HuH-7.5 (cell line): ENCODE data around the gene SIGMAR1.
"Not testable (repeated sequence)": the region's sequence is repeated elsewhere in the genome, so short reads cannot be mapped to it uniquely, and the experiment has no call there.

Experiments used
- DNase-seq: peaks from one replicate; pipeline ENCODE4 v3.0.0; 2011; ENCODE audit warnings: low spot score

SIGMAR1 gene

DNA sequence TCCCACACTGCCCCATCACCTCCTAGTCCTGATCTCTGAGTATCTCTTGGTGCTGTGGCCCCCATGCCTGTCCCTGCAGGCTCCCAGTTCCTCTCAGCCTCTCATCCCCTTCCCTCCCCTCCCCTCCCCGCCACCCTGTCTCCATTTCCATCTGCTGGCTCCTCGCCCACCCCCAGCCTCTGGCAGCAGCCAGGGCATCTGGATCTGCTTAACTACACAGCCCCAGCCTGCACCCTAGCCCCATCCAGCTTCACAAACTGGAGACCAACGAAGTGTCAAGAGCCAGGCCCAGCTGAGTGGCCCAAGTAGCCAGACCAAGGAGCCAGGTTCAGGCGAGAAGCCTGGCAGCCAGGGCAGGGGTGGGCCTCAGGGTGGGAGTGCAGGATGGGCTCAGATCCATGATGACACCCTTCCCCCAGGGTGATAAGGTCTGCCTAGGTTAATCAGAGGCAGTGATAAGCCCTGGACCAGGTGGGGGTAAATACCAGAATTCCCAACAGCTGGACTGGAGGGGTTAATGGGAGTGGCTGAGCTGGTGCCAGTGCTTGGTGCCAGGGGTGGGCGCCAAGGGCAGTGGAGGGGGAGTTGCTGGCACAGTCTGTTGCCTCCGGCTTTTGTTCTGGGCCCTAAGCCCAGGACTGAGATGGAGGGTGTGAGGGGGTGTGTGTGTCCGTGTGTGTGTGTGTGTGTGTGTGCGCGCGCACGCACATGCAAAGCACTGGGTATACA, 16.9 kb upstream of the SIGMAR1 start:
- no peak for DNase-seq

DNA sequence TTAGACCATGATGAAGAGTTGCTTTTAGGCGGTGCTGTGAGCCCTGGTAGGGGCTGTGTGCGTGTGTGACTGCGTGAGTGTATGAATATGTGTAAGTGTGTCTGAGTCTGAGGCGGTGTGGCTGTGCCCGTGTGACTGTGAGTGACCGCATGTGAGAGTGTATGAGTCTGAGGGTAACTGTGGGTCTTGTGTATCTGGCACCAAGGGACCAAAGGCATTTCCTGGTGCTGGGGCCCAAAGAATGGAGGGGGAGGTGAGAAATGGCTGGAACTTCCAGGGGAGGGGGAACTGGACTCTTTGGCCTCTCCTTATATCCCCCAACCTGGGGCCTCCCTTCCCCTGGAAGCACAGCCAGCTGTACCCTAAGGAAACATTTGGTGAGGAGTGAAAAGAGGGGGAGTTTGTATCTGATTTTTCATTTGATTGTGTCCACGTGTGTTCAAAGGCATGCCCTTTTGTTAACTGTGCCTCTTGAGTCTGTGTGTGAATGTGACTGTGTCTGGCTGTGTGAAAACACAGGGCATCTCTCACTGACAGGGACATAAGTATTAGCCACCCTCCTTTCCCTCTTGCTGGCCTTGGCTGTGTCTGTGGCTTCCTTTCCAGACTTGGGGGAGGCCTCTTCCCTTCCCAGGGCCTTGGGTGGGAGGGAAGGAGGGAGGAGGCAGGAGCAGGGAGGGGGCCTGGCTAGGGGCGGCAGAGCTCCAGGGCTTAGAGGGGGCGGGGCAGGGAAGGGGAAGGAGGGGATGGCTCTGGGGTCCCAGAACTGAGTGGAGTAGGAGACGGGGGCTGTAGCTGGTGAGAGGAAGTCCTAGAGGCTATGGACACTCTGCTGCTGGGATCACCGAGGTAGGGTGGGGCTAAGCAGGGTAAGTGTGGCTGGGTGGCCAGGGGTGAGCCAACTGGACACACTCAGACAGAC, 15.8 kb upstream of the SIGMAR1 start:
- no peak for DNase-seq

DNA sequence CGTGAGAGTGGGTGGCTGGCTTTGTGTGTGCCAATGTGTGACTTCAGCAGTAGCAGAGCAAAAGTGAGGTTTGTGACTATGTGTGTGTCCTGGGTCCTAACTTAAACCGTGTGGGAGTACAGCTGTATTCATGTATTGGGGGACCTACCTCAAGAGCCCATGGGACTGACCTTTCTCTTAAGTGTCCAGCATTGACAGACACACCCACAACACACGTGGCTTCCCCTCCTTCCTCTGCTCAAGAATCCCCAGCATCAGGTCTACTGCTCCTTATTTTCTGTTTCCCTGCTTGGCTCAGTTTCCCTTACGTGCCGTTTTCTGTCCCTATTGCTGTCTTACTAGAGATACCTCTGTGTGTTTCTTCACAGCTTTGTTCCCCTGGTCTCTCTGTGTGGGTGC, 15.0 kb upstream of the SIGMAR1 start:
- no peak for DNase-seq

DNA sequence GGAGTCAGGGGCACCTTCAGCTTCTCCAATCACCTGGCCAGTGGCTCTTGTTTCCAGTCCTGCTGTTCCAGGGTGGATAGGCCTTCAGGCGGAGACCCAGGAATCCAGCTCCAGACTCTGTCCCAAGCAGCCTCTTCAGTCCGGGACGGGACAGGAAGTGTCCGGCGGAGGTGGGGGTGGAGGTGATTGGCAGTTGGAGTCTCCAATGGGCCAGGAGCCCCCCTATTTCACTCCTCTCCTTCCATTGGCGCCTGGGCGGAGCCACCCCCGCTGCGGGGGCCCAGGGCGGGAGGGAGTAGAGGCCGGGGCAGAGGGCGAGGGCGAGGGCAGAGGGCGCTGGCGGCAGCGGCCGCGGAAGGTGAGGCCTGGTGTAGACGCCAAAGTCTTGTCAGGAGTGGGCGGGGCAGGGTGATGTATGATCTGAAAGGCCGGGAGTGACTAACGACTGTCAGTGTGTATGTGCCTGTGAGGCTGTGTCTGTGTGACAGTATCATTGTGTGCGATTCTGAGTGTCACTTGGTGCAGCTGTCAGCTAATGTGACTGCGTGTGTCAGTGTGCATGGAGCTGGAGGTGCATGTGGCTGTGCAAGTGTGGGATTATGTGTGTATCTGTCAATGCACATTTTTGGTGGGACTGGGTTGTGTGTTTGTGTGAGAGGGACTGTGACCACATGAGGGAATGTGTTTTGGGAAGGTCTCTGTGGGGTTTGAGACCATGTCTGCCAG, 14.5 kb upstream of the SIGMAR1 start, which contains the start of gene IL11RA:
Gene IL11RA (plus strand): TSS at position 310 of the 726 bp plus-strand sequence. CDS start 3,033 bp downstream, outside the sequence.
- DNase-seq: peak; percentile 84

DNA sequence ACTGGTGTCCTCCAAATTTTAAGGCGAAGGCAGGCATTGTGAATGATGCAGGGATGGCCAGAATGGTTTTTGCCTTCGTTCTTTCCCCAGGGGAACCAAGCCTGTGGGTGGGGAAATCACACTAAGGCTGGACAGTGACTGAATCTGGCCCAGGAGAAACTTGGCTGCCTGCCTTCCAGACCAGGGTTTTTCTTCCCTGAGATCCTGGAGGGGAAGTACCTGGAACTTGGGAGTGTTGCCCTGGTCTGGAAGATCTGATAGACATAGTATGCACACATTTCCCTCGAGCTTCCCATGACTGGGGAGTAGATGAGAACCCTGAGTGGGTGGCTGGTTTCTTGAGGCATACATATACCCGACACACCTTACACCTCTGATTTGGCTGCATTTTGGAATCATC, 13.7 kb upstream of the SIGMAR1 start:
- DNase-seq: no peak

DNA sequence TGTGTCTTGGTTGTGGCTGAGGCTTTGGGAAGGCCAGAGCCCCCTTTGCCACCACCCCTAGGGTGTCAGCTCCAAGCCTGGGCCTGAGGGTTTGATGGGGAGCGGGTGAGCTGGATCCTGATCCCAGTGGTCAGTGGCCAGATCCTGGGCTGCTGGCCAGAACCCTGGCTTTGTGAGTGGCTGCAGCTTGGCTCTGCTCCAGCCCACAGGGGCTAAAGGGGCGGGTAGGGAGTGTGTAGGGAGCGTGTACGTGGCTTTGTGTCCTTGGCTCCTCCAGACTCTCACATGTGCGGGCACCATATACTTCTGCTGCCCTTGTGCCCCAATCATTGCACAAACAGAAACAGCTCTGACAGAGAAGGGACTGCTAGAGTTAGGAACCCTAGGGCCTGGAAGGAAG, 13.2 kb upstream of the SIGMAR1 start:
- DNase-seq: no peak

DNA sequence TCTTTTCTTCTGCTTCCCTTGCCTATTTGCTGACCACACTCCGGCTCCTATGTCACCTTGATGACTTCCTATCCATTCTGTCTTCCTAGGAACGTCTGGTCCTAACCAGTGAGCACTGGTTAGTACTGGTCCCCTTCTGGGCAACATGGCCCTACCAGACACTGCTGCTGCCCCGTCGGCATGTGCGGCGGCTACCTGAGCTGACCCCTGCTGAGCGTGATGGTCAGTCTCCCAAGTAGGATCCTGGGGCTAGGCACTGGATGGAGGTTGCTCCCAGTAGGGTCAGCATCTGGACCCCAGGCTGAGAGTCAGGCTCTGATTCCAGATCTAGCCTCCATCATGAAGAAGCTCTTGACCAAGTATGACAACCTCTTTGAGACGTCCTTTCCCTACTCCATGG, 11.1 kb upstream of the SIGMAR1 start:
- DNase-seq: no peak

DNA sequence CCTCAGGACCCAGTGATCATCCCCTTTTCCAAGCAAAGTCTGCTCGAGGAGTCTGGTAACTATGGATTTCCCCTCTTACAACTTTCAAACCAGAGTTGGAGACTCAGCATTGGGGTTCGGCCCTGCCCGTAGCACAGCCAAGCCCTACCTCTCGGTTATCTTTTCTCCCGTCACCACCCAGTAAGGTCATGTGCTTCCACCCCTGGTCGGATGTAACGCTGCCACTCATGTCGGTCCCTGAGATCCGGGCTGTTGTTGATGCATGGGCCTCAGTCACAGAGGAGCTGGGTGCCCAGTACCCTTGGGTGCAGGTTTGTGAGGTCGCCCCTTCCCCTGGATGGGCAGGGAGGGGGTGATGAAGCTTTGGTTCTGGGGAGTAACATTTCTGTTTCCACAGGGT, 10.1 kb upstream of the SIGMAR1 start:
- no peak for DNase-seq

DNA sequence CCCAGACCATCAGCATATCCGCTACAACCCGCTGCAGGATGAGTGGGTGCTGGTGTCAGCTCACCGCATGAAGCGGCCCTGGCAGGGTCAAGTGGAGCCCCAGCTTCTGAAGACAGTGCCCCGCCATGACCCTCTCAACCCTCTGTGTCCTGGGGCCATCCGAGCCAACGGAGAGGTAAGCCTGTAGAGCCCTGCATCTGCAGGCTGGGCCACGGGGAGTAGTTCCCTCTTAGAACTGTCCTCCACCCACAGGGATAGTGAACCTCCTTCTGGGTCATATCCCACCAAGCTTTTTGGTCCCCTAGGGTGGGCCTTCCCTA, 9.5 kb upstream of the SIGMAR1 start:
- no peak for DNase-seq

DNA sequence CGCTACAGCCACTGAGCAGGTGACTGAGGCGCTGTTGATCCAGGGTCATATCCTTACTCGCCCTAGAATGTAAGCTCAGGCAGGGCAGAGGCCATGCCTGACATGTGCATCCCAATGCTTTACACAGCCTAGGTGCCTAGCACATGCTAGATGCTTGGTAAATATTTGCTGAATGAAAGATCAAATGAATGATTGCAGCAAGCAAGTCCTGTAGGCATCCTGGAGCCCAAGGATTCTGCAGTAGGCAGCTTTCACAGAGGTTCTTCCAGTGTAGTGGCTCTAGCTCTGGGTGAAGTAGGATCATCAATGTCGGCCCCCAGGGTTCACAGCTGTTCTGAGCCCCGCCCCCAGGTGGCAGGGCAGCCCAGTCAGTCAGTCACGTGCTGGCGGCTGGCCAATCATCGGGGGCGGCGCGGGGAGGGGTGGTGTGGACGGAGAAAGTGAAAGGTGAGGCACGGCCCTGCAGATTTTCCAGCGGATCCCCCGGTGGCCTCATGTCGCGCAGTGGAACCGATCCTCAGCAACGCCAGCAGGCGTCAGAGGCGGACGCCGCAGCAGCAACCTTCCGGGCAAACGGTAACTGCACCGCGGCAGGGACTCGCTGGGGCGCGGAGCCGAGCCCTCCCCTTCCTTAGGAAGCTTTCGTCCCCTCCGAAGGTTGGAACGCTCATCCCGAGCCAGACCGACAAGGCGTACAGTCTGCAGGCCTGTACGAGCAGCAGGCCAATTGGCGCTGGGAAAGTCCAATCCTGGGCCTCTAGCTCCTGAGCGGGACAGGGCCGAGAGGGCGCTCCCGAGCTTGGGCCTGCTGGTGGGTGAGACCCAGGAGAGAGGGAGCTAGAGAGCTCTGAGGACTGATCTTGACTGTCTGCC, 8.9 kb upstream of the SIGMAR1 start, which contains the start of gene GALT:
Gene GALT (plus strand): TSS at position 465 of the 873 bp plus-strand sequence. CDS start 30 bp downstream, at position 495.
- DNase-seq: peak; percentile 84

DNA sequence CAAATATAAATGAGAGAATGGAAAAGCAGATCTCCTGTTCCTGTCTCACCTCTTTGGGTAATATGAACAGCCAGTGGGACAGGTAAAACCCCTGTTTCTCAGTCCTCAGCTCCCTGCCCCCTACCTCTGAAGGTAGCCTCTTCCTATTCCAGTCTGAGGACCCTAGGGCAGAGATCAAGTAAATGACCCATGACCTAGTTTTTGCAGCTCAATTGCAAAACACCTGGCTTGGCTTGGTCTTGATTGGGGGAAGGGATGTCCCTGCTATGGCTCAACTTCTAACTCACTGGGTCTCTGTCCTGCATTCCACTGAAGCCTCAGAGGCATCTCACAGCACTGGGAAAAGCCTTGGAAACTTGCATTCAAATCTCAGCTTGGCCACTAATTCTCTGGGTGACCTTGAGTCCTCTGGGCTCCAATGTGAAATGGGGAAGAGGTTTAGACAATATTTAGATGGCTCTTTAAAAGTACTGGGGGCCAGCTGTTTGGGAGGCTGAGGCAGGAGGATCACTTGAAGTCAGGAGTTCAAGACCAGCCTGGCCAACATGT, 7.3 kb upstream of the SIGMAR1 start:
- no peak for DNase-seq

DNA sequence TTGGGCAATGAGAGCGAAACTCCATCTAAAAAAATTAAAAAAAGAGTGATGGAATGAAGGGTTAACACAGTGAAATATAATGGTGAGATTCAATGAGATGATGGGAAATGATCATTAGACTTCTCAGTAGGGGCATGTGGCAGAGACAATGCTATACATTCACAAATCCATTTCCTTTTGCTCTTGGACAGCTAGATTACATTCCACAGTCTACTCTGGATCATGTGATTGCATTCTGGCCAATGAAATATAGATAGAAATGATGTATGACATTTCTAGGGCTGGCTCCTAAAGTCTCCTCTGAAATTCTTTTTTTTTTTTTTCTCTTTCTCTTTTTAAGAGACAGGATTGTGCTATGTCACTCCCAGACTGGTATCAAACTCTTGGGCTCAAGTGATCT, 5.1 kb upstream of the SIGMAR1 start:
- no peak for DNase-seq

DNA sequence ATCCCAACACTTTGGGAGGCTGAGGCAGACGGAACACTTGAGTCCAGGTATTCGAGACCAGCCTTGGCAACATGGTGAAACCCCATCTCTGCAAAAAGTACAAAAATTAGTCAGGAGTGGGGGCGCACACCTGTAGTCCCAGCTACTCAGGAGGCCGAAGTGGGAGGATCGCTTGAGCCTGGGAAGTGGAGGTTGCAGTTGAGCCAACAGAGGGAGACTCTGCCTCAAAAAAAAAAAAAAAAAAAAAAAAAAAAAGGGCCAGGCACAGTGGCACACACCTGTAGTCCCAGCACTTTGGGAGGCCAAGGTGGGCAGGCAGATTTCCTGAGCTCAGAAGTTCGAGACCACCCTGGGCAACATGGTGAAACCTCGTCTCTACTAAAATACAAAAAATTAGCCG, 1.7 kb upstream of the SIGMAR1 start:
- not testable (repeated sequence) for DNase-seq

DNA sequence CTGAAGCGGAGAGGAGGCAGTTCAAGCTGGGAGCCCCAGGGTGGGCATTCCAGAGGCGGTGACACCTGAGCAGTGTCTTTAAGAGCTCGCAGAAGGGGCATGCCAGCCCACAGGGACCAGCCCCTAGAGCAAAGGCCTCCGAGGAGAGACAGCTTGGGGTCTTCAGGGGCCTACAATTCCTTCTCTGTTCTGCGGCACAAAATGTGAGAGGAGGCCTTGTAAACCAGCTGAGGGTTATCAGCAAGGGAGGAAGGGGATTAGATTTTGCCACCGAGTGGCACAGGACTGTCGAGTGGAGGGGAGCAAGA, 505 bp upstream of the SIGMAR1 start:
- DNase-seq: no peak

DNA sequence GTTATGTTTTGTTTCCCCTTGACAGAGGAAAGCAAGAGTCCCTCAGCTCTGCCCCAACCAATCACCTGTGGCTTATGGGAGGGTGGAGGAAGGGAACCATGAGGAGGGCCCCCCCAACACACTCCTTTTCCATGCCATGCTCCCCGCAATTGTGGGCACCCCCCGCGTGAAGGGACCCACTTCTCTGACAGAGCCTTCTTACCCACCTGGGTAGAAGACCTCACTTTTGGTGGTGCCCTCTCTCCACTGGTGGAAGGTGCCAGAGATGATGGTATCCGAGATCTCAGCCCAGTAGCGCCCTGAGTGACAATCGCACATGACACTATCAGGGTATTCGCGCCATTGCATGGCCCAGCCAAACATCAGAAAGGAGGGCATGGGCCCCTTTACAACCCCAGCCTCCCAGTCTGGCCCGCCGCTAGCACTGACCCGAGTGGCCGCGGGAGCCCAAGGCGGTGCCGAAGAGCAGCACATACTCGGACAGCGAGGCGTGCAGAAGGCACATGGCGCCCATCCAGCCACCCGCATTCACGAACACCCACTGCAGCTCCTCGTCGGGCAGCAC, 714 bp downstream of the SIGMAR1 start:
- no peak for DNase-seq

DNA sequence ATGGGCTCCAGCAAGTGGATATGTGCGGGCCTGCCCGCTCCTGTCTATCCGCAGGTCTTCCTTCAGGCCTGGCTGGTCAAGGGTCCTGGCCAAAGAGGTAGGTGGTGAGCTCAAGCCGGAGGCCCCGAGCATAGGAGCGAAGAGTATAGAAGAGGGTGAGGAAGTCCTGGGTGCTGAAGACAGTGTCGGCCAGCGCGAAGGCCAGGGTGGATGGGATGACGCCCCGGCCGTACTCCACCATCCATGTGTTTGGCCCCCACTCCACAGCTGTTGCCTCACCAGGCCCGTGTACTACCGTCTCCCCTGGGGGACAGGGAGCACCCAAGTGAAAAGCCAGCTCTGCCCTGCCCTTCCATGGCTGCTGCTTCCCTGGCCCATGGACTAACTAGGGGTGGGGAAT, 2.0 kb downstream of the SIGMAR1 start:
- DNase-seq: no peak

DNA sequence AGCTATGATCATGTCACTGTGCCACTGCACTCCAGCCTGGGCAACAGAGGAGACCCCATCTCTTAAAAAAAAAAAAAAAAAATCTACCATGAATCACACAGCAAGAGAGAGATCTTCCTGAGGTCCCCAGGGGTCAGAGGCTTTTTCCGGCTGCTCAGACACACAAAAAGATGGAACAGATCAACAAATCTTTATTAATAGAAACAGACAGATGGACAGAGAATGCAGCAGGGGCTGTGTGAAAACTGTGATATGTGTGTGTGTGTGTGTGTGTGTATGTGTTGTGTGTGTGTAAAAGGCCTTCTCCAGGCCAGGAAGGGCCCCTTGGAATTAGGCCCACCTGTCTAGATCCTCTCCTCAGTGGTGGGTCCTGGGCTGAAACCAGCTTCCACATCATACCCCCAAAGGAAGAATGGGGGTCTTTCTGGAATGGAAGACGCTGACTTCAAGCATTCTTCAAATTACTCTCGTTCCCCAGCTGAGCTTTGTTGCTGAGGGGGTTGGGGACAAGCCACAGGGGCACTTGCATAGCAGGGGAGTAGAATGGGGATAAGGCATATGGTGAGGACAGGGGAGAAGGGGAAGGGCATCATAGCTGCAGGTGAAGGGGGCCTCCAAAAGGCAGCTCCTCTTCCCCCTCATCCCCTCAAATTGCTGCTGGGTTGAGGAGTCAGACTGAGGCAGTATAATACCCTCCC, 2.9 kb downstream of the SIGMAR1 start:
- DNase-seq: no peak

DNA sequence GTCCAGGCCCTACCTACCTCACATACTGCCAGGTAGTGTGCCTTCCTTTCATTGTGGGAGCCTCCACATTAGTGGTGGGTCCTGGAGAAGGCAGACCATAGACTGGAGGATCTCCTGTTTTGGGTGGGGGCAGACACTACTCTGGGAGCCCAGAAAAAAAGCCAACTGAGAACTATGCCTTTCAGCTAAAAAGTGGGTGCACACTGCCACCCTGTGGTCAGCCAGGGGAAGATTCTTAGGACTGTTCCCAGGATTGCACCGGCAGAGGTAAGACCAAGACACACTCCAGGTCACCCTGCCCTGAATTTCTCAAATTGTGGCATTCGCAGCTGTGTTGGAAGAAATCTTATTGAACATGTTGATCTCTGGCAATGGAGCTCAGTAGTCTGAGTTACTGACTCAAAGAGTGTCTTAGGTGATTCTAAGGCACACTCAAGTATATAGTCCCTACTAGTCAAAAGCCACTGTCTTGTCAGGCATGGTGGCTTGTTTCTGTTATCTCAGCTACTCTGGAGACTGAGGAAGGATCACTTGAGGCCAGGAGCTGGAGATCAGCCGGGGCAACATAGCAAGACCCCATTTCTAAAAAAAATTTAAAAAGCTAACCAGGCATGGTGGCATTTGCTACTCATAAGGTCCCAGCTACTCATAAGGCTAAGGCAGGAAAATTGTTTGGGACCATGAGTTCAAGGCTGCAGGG, 3.6 kb downstream of the SIGMAR1 start:
- DNase-seq: peak; percentile 65

DNA sequence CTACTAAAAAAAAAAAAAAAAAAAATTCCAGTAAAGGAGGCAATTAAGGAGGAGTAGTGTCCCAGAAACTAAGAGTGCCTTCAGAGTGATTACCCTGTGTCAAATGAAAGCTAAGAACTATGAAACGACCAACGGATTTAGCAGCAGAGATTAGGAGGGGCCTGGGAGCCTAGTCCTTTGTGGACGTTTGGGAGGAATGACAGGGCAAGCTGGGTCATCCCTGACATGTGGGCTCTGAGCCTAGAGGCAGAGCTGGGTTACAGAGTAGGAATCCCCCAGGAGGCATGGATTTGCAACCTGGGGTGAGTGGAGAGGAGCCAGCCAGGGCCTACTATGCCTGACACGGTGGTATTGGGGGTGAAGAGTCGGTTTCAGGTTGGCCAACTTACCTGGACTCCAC, 4.4 kb downstream of the SIGMAR1 start:
- no peak for DNase-seq
